ENCODE results near the gene MARCHF3.
"Not testable (repeated sequence)": the region's sequence is repeated elsewhere in the genome, so short reads cannot be mapped to it uniquely, and the experiment has no call there.

GRCh38 chr5:126890414-126890813 is 139.9 kb downstream of the MARCHF3 start:
- not testable (repeated sequence) for TF ChIP-seq EZH2 (IDR thresholded peaks at IDR 0.05; ENCODE audit: borderline replicate concordance, low read depth, low read length, severe bottlenecking); CTCF (IDR thresholded peaks at IDR 0.05; ENCODE audit: extremely low read depth in 1 of 2, insufficient read depth in 1 of 2, low read depth in 1 of 2, low read length in 2 of 2); POLR2AphosphoS5 (IDR thresholded peaks at IDR 0.05; ENCODE audit: insufficient read depth, low read depth, low read length); POLR2A (IDR thresholded peaks at IDR 0.05; ENCODE audit: low read depth, low read length)

Data from endothelial cell of umbilical vein (primary cell).